ENCODE measurements around the gene DDX41.
"Not testable (repeated sequence)": the region's sequence is repeated elsewhere in the genome, so short reads cannot be mapped to it uniquely, and the experiment has no call there.

The DDX41 gene

GRCh38 chr5:177537389-177538361 lies 20.9 kb upstream of the DDX41 start:
- TF ChIP-seq CTCF (IDR thresholded peaks at IDR 0.05): no peak
- no peak for DNase-seq (ENCODE audit: low spot score)
- peak overlapping the region; percentile 18 for H3K4me3 ChIP-seq
- peak overlapping the region; percentile 83 to 84 for H3K27ac ChIP-seq

GRCh38 chr5:177536386-177536785 lies 19.6 kb upstream of the DDX41 start:
- peak overlapping the region; percentile 83 to 84 for H3K27ac ChIP-seq
- H3K4me3 ChIP-seq: no peak overlapping the region
- no peak for DNase-seq (ENCODE audit: low spot score)
- no peak for TF ChIP-seq CTCF (IDR thresholded peaks at IDR 0.05)

- Histone ChIP-seq H3K4me3 (no peak overlapping the region), H3K27ac (peak overlapping the region in 1 of 2 donors; percentile 25)
- no peak for DNase-seq (ENCODE audit: low spot score)
- no peak for TF ChIP-seq CTCF (IDR thresholded peaks at IDR 0.05)
Measured at GRCh38 chr5:177535125-177535524, 18.4 kb upstream of the DDX41 start.

GRCh38 chr5:177534433-177534832 lies 17.7 kb upstream of the DDX41 start:
- not testable (repeated sequence) for H3K4me3 ChIP-seq; H3K27ac ChIP-seq; DNase-seq (ENCODE audit: low spot score)

GRCh38 chr5:177531209-177531940 lies 14.6 kb upstream of the DDX41 start:
- H3K4me3 ChIP-seq: no peak overlapping the region
- H3K27ac ChIP-seq: no peak overlapping the region
- DNase-seq (ENCODE audit: low spot score): no peak
- TF ChIP-seq CTCF (IDR thresholded peaks at IDR 0.05): no peak

- DNase-seq (ENCODE audit: low spot score): no peak
- no peak overlapping the region for H3K27ac ChIP-seq
- H3K4me3 ChIP-seq: no peak overlapping the region
- no peak for TF ChIP-seq CTCF (IDR thresholded peaks at IDR 0.05)
Measured at GRCh38 chr5:177530638-177531037, 13.9 kb upstream of the DDX41 start.

Data from coronary artery (tissue), 2 donors.